CD8-positive, alpha-beta memory T cell (primary cell): ENCODE results near the gene VPS11. TPM values are rescaled to one million over a fixed set of nuclear protein-coding genes. Genes with fewer than 3 reads are reported as not detected.

Experiments
- CTCF ChIA-PET: fragments of 350-600 bp; sonication (Branson Sonifier 250); formaldehyde crosslinking; loops from one replicate; lab custom pipeline; 2021; ENCODE audit warnings: antibody characterized with exemption; lab: Charles Lee
- POLR2A ChIA-PET: fragments of 350-600 bp; sonication (Branson Sonifier 250); formaldehyde crosslinking; loops from one replicate; lab custom pipeline; 2021; ENCODE audit warnings: antibody characterized with exemption; lab: Charles Lee
- DNase-seq, 5 donors: peaks; one replicate each; pipeline versions ENCODE4 v3.0.0 to v3.0.0-alpha.2; 2020 to 2022; ENCODE audit warnings: mixed read lengths in 1 of 5
- H3K27ac ChIP-seq: one replicate; pipeline ENCODE4 v1.7.0; 2013; ENCODE audit warnings: low read depth, mild to moderate bottlenecking, low read length, moderate library complexity
- H3K27me3 ChIP-seq: 2 replicates; pipeline ENCODE4 v1.7.0; 2013; ENCODE audit warnings: low read length, mild to moderate bottlenecking; ENCODE audit not compliant: insufficient read depth, poor library complexity, severe bottlenecking
- H3K36me3 ChIP-seq: 2 replicates; pipeline ENCODE4 v1.7.0; 2013; ENCODE audit warnings: mild to moderate bottlenecking, low read length, moderate library complexity; ENCODE audit not compliant: insufficient read depth
- H3K4me1 ChIP-seq: 2 replicates; pipeline ENCODE4 v1.7.0; 2013; ENCODE audit warnings: mild to moderate bottlenecking, low read length, moderate library complexity; ENCODE audit not compliant: insufficient read depth
- H3K4me3 ChIP-seq: 2 replicates; pipeline ENCODE4 v1.7.0; 2013; ENCODE audit warnings: mild to moderate bottlenecking, low read length
- H3K9me3 ChIP-seq: 2 replicates; pipeline ENCODE4 v1.7.0; 2013; ENCODE audit warnings: mild to moderate bottlenecking, low read length
- H3K27ac Mint-ChIP-seq, 8 donors: one replicate each; pipeline ENCODE4 v1.8.0; 2020 to 2021; ENCODE audit warnings: mixed read lengths in 8 of 8, mild to moderate bottlenecking in 6 of 8, inconsistent platforms in 3 of 8, moderate library complexity in 3 of 8
- H3K27me3 Mint-ChIP-seq, 2 donors: one replicate each; pipeline ENCODE4 v1.8.0; 2020 to 2021; ENCODE audit warnings: mixed read lengths in 2 of 2, mild to moderate bottlenecking in 1 of 2, moderate library complexity in 1 of 2
- H3K36me3 Mint-ChIP-seq, 3 donors: one replicate each; pipeline ENCODE4 v1.8.0; 2020 to 2021; ENCODE audit warnings: mixed read lengths in 3 of 3, inconsistent platforms in 1 of 3, mild to moderate bottlenecking in 1 of 3
- H3K4me1 Mint-ChIP-seq, 3 donors: one replicate each; pipeline ENCODE4 v1.8.0; 2020 to 2021; ENCODE audit warnings: mixed read lengths in 3 of 3, inconsistent platforms in 1 of 3, mild to moderate bottlenecking in 1 of 3
- H3K4me3 Mint-ChIP-seq, 7 donors: one replicate each; pipeline ENCODE4 v1.8.0; 2020 to 2021; ENCODE audit warnings: mixed read lengths in 7 of 7, mild to moderate bottlenecking in 6 of 7, moderate library complexity in 4 of 7, inconsistent platforms in 2 of 7
- H3K9me3 Mint-ChIP-seq, 5 donors: one replicate each; pipeline ENCODE4 v1.8.0; 2020 to 2022; ENCODE audit warnings: mixed read lengths in 5 of 5, mild to moderate bottlenecking in 3 of 5, moderate library complexity in 2 of 5, inconsistent platforms in 1 of 5
- polyA plus RNA-seq: library from polyadenylated mRNA; unstranded; fragments of 300-500 nt; fragmentation: Illumina TruSeq; gene quantifications from one replicate; pipeline ENCODE4 v1.2.3, GENCODE V29; 2021
- total RNA-seq, 2 experiments: library from RNA; stranded (reverse); gene quantifications; one replicate each; pipeline ENCODE4 v1.2.3, GENCODE V29; 2021

Gene VPS11
- total and polyA plus RNA-seq, 3 experiments from 2014 or later, result 25.3 to 51.5 (median 26.0) TPM

GRCh38 chr11:119107538-119108145, 40.0 kb downstream of the VPS11 start:
- no peak for DNase-seq
- peak overlapping the region; percentile 88 to 98 (median 91) for H3K4me3 Mint-ChIP-seq
- no peaks in the 10 kb centered on the region for H3K27me3 Mint-ChIP-seq
- ChIA-PET POLR2A (interaction anchor here (0.5 to 2.8 kb wide), 6 partner anchors 11 to 90 kb away, joined by 3 to 22 read pairs (median 8); partner anchors contain the start of genes HINFP, RPS25, TRAPPC4 and VPS11), CTCF (interaction anchor here (0.7 to 1.2 kb wide), 4 partner anchors 30 to 98 kb away, joined by 3 to 4 read pairs (median 4); partner anchors contain the start of genes CBL and VPS11)
- H3K4me1 Mint-ChIP-seq, result peaks cover 38 to 52% (median 47%) of the 10 kb centered on the region in 3 donors
- H3K36me3 Mint-ChIP-seq, result peaks cover 5 to 32% (median 6%) of the 10 kb centered on the region in 3 donors
- Histone ChIP-seq H3K36me3 (peaks cover 13% of the 10 kb centered on the region), H3K27me3 (no peaks in the 10 kb centered on the region), H3K9me3 (no peaks in the 10 kb centered on the region), H3K4me1 (peaks cover 43% of the 10 kb centered on the region), H3K27ac (peak overlapping the region; percentile 82), H3K4me3 (peak overlapping the region; percentile 90)
- no peaks in the 10 kb centered on the region for H3K9me3 Mint-ChIP-seq
- peak overlapping the region; percentile 79 to 93 (median 90) for H3K27ac Mint-ChIP-seq

DNA sequence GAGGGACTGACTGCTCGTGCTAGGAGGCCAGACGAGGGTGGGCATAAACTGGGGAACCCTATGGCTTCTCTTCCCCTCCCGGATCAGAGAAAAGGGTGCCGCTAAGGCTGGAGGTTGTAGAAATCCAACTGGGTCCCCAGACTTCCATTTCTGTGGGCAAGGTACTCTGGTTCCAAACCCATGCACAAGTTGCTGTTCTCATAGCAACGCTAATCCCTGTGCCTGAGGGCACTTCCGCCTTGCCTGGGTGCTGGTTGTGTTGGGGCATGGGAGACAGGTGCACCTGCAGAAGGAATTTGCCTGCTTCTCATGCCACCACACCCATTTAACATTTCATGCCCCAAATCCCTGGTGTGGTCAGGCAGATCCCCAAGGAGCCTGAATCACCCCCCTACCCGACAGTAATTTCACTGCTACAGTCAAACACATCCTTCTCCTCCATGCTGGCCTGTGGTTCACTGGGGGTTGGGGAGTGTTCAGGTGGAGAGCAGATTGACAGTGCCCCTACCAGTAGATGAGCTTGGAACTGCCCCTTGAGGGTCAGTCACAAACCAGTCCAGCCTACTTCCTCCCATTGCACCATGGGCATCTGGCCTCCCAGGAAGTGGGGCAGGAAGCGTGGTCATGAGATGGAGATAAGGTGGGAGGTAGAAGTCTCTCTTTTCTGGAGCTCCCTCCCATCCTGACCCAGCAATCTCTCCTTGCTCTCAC, 40.7 kb downstream of the VPS11 start:
- Mint-ChIP-seq H3K27ac (peak overlapping the region; percentile 79 to 93 (median 90)), H3K4me3 (peak overlapping the region; percentile 88 to 98 (median 91)), H3K4me1 (peaks cover 38 to 48% (median 43%) of the 10 kb centered on the region in 3 donors), H3K36me3 (peaks cover 5 to 39% (median 6%) of the 10 kb centered on the region in 3 donors), H3K9me3 (no peaks in the 10 kb centered on the region), H3K27me3 (no peaks in the 10 kb centered on the region)
- Histone ChIP-seq H3K27me3 (no peaks in the 10 kb centered on the region), H3K27ac (peak overlapping the region; percentile 82), H3K9me3 (no peaks in the 10 kb centered on the region), H3K4me3 (peak overlapping the region; percentile 90), H3K4me1 (peaks cover 36% of the 10 kb centered on the region), H3K36me3 (peaks cover 19% of the 10 kb centered on the region)
- DNase-seq, result peak in 3 of 5 donors; percentile 30 to 58 (median 55)
- CTCF ChIA-PET, result interaction anchor here (1.0 to 1.8 kb wide), 3 partner anchors 14 to 104 kb away, joined by 3 to 5 read pairs (median 3); a partner anchor contains a TSS
- POLR2A ChIA-PET, result interaction anchor here (0.5 to 2.8 kb wide), 5 partner anchors 10 to 40 kb away, joined by 3 to 22 read pairs (median 9); partner anchors contain the start of genes HINFP and VPS11

DNA sequence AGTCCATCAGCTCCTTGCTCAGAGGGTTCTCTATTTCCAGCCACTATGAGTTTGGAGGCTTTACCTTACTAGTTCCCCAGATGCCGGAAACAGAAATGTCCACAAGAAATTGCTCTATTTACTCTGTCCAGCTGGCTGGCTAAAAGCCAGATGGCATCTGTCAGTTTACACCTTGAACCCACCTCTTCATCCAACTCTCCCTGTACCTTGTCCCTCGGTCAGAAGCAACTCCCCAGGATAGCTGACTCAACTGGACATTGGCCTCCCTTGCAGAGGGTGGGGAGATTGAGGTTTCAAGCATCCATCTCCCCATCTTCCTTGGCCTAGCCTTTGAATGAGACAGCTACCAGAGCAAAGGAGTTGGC, 41.2 kb downstream of the VPS11 start:
- peaks cover 24% of the 10 kb centered on the region for H3K36me3 ChIP-seq
- no peaks in the 10 kb centered on the region for H3K9me3 Mint-ChIP-seq
- peak overlapping the region; percentile 88 to 98 (median 91) for H3K4me3 Mint-ChIP-seq
- peaks cover 36 to 43% (median 38%) of the 10 kb centered on the region in 3 donors for H3K4me1 Mint-ChIP-seq
- H3K27ac Mint-ChIP-seq, result peak overlapping the region in 7 of 8 donors; percentile 79 to 93 (median 88)
- H3K27me3 Mint-ChIP-seq, result no peaks in the 10 kb centered on the region
- POLR2A ChIA-PET, result interaction anchor here (1.1 to 2.8 kb wide), 3 partner anchors 12 to 41 kb away, joined by 3 to 21 read pairs (median 4); partner anchors contain the start of genes HINFP and VPS11
- CTCF ChIA-PET, result interaction anchor here (0.7 to 1.8 kb wide), 4 partner anchors 13 to 103 kb away, joined by 3 to 5 read pairs (median 3); partner anchors contain the start of gene HINFP
- peak overlapping the region; percentile 82 for H3K27ac ChIP-seq
- no peak for DNase-seq
- H3K36me3 Mint-ChIP-seq, result peaks cover 5 to 44% (median 6%) of the 10 kb centered on the region in 3 donors
- H3K4me1 ChIP-seq, result peaks cover 35% of the 10 kb centered on the region
- no peaks in the 10 kb centered on the region for H3K27me3 ChIP-seq
- H3K4me3 ChIP-seq, result peak overlapping the region; percentile 90
- no peaks in the 10 kb centered on the region for H3K9me3 ChIP-seq

GRCh38 chr11:119109843-119110242, 42.2 kb downstream of the VPS11 start:
- no peaks in the 10 kb centered on the region for H3K9me3 ChIP-seq
- H3K36me3 Mint-ChIP-seq, result peaks cover 5 to 50% (median 9%) of the 10 kb centered on the region in 3 donors
- no peaks in the 10 kb centered on the region for H3K27me3 ChIP-seq
- no peak overlapping the region for H3K27ac ChIP-seq
- H3K9me3 Mint-ChIP-seq, result no peaks in the 10 kb centered on the region
- H3K27me3 Mint-ChIP-seq, result no peaks in the 10 kb centered on the region
- peaks cover 44% of the 10 kb centered on the region for H3K4me1 ChIP-seq
- peak overlapping the region in 7 of 8 donors; percentile 37 to 92 (median 83) for H3K27ac Mint-ChIP-seq
- peak overlapping the region in 6 of 7 donors; percentile 90 to 98 (median 92) for H3K4me3 Mint-ChIP-seq
- ChIA-PET POLR2A (interaction anchor here (0.6 to 1.6 kb wide), 3 partner anchors 11 to 42 kb away, joined by 3 to 4 read pairs (median 4); partner anchors contain the start of genes HINFP and VPS11), CTCF (interaction anchor here (0.7 to 2.0 kb wide), 4 partner anchors 8 to 59 kb away, joined by 3 to 5 read pairs (median 4); partner anchors contain the start of genes DPAGT1 and HINFP)
- H3K4me1 Mint-ChIP-seq, result peaks cover 35 to 38% (median 36%) of the 10 kb centered on the region in 3 donors
- no peak for DNase-seq
- no peak overlapping the region for H3K4me3 ChIP-seq
- peaks cover 28% of the 10 kb centered on the region for H3K36me3 ChIP-seq

- H3K4me3 ChIP-seq, result no peak overlapping the region
- Mint-ChIP-seq H3K36me3 (peaks cover 5 to 53% (median 12%) of the 10 kb centered on the region in 3 donors), H3K4me3 (peak overlapping the region in 3 of 7 donors; percentile 12 to 98 (median 28)), H3K9me3 (no peaks in the 10 kb centered on the region), H3K27ac (peak overlapping the region in 5 of 8 donors; percentile 8 to 69 (median 58)), H3K4me1 (peaks cover 39 to 42% (median 41%) of the 10 kb centered on the region in 3 donors), H3K27me3 (no peaks in the 10 kb centered on the region)
- no peaks in the 10 kb centered on the region for H3K27me3 ChIP-seq
- ChIA-PET POLR2A (interaction anchor here (0.6 kb wide), 1 partner anchor 39 kb away, joined by 4 read pairs; no protein-coding TSS in a partner anchor), CTCF (interaction anchor here (2.0 kb wide), 1 partner anchor 8 kb away, joined by 5 read pairs; the partner anchor contains the start of gene DPAGT1)
- DNase-seq, result no peak
- no peak overlapping the region for H3K27ac ChIP-seq
- peaks cover 50% of the 10 kb centered on the region for H3K4me1 ChIP-seq
- peaks cover 28% of the 10 kb centered on the region for H3K36me3 ChIP-seq
- H3K9me3 ChIP-seq, result no peaks in the 10 kb centered on the region
Observed at GRCh38 chr11:119110439-119110838, 42.8 kb downstream of the VPS11 start.

DNA sequence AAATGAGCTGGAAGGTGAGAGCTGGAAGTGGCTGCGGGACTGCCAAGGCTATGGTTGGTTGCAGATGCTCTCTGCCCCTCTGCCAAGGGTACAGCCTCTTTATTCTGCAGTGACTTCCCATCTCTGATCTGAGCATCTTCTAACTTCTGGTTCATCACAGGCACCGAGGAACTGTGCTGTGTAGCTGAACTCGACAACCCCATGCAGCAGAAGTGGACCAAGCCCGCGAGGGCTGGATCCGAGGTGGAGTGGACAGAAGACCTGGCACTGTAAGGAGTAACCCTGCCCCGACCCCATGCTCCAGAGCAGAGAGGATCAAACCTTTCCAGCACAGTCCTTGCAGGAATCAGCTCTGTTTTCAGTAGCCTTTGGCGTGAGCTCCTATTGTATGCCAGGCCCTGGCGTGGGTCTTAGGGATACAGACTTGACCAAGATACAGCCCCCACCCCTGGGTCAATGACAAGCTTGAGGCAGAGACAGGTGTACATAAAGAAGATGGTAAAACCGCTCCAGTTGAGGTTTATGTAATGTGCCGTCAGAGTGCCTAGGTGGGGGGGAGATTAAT, 43.8 kb downstream of the VPS11 start:
- POLR2A ChIA-PET, result interaction anchor here (1.4 to 1.5 kb wide), 2 partner anchors 9 to 17 kb away, joined by 3 to 6 read pairs; partner anchors contain the start of gene DPAGT1
- no peaks in the 10 kb centered on the region for H3K27me3 Mint-ChIP-seq
- no peaks in the 10 kb centered on the region for H3K9me3 Mint-ChIP-seq
- H3K4me3 ChIP-seq, result no peak overlapping the region
- H3K4me1 ChIP-seq, result peaks cover 51% of the 10 kb centered on the region
- DNase-seq, result no peak
- H3K27ac ChIP-seq, result no peak overlapping the region
- no peaks in the 10 kb centered on the region for H3K27me3 ChIP-seq
- H3K4me3 Mint-ChIP-seq, result peak overlapping the region in 1 of 7 donors; percentile 52
- peaks cover 42 to 45% (median 43%) of the 10 kb centered on the region in 3 donors for H3K4me1 Mint-ChIP-seq
- CTCF ChIA-PET, result interaction anchor here (0.8 to 2.2 kb wide), 3 partner anchors 9 to 24 kb away, joined by 3 to 8 read pairs (median 5); partner anchors contain the start of genes DPAGT1 and HINFP
- peak overlapping the region in 1 of 8 donors; percentile 7 for H3K27ac Mint-ChIP-seq
- H3K9me3 ChIP-seq, result no peaks in the 10 kb centered on the region
- H3K36me3 Mint-ChIP-seq, result peaks cover 5 to 61% (median 16%) of the 10 kb centered on the region in 3 donors
- peaks cover 28% of the 10 kb centered on the region for H3K36me3 ChIP-seq
